CD4-positive, alpha-beta T cell treated with Interleukin-21 for 1 hour (primary cell): Measurements from ENCODE around the gene TMEM163.

ENCODE experiments used
- DNase-seq: peaks from one replicate; pipeline ENCODE4 v3.0.0-alpha.2; 2020

The TMEM163 gene

GRCh38 chr2:134689315-134689714 lies 29.5 kb downstream of the TMEM163 start:
- no peak for DNase-seq

GRCh38 chr2:134685967-134686366 lies 32.8 kb downstream of the TMEM163 start:
- DNase-seq, result no peak

GRCh38 chr2:134683561-134684112 lies 35.2 kb downstream of the TMEM163 start:
- DNase-seq, result no peak

GRCh38 chr2:134682726-134683125 lies 36.1 kb downstream of the TMEM163 start:
- DNase-seq, result no peak

GRCh38 chr2:134681201-134681600 lies 37.6 kb downstream of the TMEM163 start:
- DNase-seq, result no peak

- peak; percentile 58 for DNase-seq
Observed at GRCh38 chr2:134679745-134680144, 39.1 kb downstream of the TMEM163 start.

GRCh38 chr2:134679294-134679693 lies 39.5 kb downstream of the TMEM163 start:
- no peak for DNase-seq

GRCh38 chr2:134677856-134678756 lies 40.7 kb downstream of the TMEM163 start:
- no peak for DNase-seq

GRCh38 chr2:134676960-134677359 lies 41.8 kb downstream of the TMEM163 start:
- peak; percentile 31 for DNase-seq

GRCh38 chr2:134675314-134675713 lies 43.5 kb downstream of the TMEM163 start:
- no peak for DNase-seq

GRCh38 chr2:134674687-134675086 lies 44.1 kb downstream of the TMEM163 start:
- no peak for DNase-seq

GRCh38 chr2:134671513-134671912 lies 47.3 kb downstream of the TMEM163 start:
- DNase-seq, result peak; percentile 47

- no peak for DNase-seq
Observed at GRCh38 chr2:134670955-134671354, 47.8 kb downstream of the TMEM163 start.

GRCh38 chr2:134669731-134670669 lies 48.8 kb downstream of the TMEM163 start:
- peak; percentile 80 for DNase-seq

GRCh38 chr2:134668821-134669220 lies 50.0 kb downstream of the TMEM163 start:
- DNase-seq, result peak; percentile 77

GRCh38 chr2:134667541-134667940 lies 51.3 kb downstream of the TMEM163 start:
- DNase-seq, result no peak

GRCh38 chr2:134667081-134667480 lies 51.7 kb downstream of the TMEM163 start:
- DNase-seq, result no peak

- DNase-seq, result no peak
Observed at GRCh38 chr2:134665727-134666506, 52.9 kb downstream of the TMEM163 start.

GRCh38 chr2:134663451-134664450 lies 55.0 kb downstream of the TMEM163 start:
- DNase-seq, result no peak

GRCh38 chr2:134662751-134663150 lies 56.0 kb downstream of the TMEM163 start:
- DNase-seq, result no peak
